Activated B cell treated with CpG ODN at 0.5 μM for 24 hours (primary cell): Measurements from ENCODE around the gene IER5L. TPM values are rescaled to one million over a fixed set of nuclear protein-coding genes. Genes with fewer than 3 reads are reported as not detected.
A peak's percentile ranks its signal among the peaks of the same experiment; 100 is the strongest.

Source experiments
- ATAC-seq: fragments of 200-7000 bp; cut with Tn5 transposase; one replicate; pipeline ENCODE4 v1.10.0; 2021; ENCODE audit warnings: low read depth, mild to moderate bottlenecking, moderate library complexity
- CTCF ChIA-PET: fragments of 350-600 bp; sonication (Branson Sonifier 250); formaldehyde crosslinking; loops from one replicate; lab custom pipeline; 2021; ENCODE audit warnings: antibody characterized with exemption; lab: Charles Lee
- POLR2A ChIA-PET: fragments of 350-600 bp; sonication (Branson Sonifier 250); formaldehyde crosslinking; loops from one replicate; lab custom pipeline; 2021; ENCODE audit warnings: antibody characterized with exemption; lab: Charles Lee
- DNase-seq: peaks from one replicate; pipeline ENCODE4 v3.0.0; 2022
- H3K27ac Mint-ChIP-seq: one replicate; pipeline ENCODE4 v1.8.0; 2020; ENCODE audit warnings: mixed read lengths
- H3K27me3 Mint-ChIP-seq: one replicate; pipeline ENCODE4 v1.8.0; 2021; ENCODE audit warnings: mixed read lengths
- H3K36me3 Mint-ChIP-seq: one replicate; pipeline ENCODE4 v1.8.0; 2021; ENCODE audit warnings: low read depth, mixed read lengths
- H3K4me1 Mint-ChIP-seq: one replicate; pipeline ENCODE4 v1.8.0; 2021; ENCODE audit warnings: mixed read lengths
- H3K4me3 Mint-ChIP-seq: one replicate; pipeline ENCODE4 v1.8.0; 2020; ENCODE audit warnings: mild to moderate bottlenecking, mixed read lengths
- H3K9me3 Mint-ChIP-seq: one replicate; pipeline ENCODE4 v1.8.0; 2020; ENCODE audit warnings: mixed read lengths
- intact Hi-C: fragments of 100-400 bp; cut with micrococcal nuclease; formaldehyde crosslinking; loops from one replicate; pipeline ENCODE4 v1.15.1; 2024
- total RNA-seq: library from RNA; stranded (reverse); gene quantifications from 2 replicates; pipeline ENCODE4 v1.2.3, GENCODE V29; 2022
- TF ChIP-seq, protein P1 (sequence below): fragments of 200-600 bp; IDR thresholded peaks from one replicate; pipeline ENCODE4 v1.8.0; 2022; ENCODE audit warnings: antibody characterized with exemption, mild to moderate bottlenecking

Gene IER5L
- total RNA-seq, 1 donor from 2014 or later, result 1.9 TPM

DNA sequence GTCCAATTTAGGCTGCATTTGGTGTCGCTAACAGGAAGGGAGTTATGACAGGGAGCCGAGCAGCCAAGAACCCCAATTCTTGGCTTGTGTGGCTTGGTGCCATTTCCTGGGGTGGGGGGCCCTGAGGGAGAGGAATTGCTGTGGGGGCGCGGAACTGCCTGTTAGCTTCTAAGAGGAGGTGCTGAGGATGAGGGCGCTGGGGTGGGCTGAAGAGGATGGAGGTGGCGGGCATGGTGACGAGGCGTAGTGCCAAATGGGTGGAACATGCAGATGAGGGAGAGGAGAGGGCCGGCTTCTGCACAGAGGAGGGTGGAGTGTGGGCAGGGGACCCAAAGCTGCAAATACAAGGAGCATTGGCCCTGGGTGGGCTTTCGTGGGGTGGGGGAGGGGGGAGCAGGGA is 27.9 kb downstream of the IER5L start:
- ChIA-PET POLR2A (interaction anchor here (1.7 kb wide), 1 partner anchor 10 kb away, joined by 8 read pairs; no protein-coding TSS in a partner anchor), CTCF (no interaction called here)
- DNase-seq (no peak), ATAC-seq (no peak)
- H3K36me3 Mint-ChIP-seq, result peaks cover 22% of the 10 kb centered on the region
- intact Hi-C loops, result no loop called here
- H3K4me3 Mint-ChIP-seq, result no peak overlapping the region
- peak overlapping the region; percentile 59 for H3K27ac Mint-ChIP-seq
- no peaks in the 10 kb centered on the region for H3K9me3 Mint-ChIP-seq
- TF ChIP-seq, protein P1, sequence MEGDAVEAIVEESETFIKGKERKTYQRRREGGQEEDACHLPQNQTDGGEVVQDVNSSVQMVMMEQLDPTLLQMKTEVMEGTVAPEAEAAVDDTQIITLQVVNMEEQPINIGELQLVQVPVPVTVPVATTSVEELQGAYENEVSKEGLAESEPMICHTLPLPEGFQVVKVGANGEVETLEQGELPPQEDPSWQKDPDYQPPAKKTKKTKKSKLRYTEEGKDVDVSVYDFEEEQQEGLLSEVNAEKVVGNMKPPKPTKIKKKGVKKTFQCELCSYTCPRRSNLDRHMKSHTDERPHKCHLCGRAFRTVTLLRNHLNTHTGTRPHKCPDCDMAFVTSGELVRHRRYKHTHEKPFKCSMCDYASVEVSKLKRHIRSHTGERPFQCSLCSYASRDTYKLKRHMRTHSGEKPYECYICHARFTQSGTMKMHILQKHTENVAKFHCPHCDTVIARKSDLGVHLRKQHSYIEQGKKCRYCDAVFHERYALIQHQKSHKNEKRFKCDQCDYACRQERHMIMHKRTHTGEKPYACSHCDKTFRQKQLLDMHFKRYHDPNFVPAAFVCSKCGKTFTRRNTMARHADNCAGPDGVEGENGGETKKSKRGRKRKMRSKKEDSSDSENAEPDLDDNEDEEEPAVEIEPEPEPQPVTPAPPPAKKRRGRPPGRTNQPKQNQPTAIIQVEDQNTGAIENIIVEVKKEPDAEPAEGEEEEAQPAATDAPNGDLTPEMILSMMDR, result no peak
- H3K27me3 Mint-ChIP-seq, result no peaks in the 10 kb centered on the region
- peaks cover 17% of the 10 kb centered on the region for H3K4me1 Mint-ChIP-seq

DNA sequence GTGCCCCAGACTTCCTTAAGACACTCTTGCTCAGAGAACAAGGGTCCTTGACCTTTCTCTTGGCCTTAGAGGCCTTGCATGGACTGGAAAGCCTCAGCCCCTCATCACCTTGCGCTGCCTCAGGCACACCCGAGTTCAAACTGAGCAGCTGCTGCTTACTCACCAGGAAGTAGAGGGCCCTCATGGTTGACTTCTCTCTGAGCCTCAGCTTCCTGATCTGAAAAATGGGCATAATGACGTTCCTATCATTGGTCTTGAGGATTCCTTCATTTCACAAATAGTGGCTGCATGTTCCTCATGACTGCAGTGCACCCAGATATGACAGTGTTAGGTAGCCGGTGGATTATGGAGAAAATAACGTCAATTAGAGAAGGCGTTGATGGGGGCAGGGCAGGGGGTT is 28.6 kb downstream of the IER5L start:
- intact Hi-C loops, result loop anchor here (10.0 kb wide), 1 partner anchor 1095 kb away; no protein-coding TSS in a partner anchor
- peaks cover 22% of the 10 kb centered on the region for H3K36me3 Mint-ChIP-seq
- TF ChIP-seq, protein P1, result no peak
- no peaks in the 10 kb centered on the region for H3K27me3 Mint-ChIP-seq
- peak; percentile 40 for ATAC-seq
- H3K27ac Mint-ChIP-seq, result peak overlapping the region; percentile 59
- ChIA-PET POLR2A (interaction anchor here (1.1 to 1.7 kb wide), 2 partner anchors 9 to 29 kb away, joined by 4 to 8 read pairs; partner anchors contain the start of gene IER5L), CTCF (interaction anchor here (1.1 kb wide), 1 partner anchor 9 kb away, joined by 3 read pairs; no protein-coding TSS in a partner anchor)
- peaks cover 17% of the 10 kb centered on the region for H3K4me1 Mint-ChIP-seq
- H3K9me3 Mint-ChIP-seq, result no peaks in the 10 kb centered on the region
- H3K4me3 Mint-ChIP-seq, result no peak overlapping the region
- DNase-seq, result no peak

DNA sequence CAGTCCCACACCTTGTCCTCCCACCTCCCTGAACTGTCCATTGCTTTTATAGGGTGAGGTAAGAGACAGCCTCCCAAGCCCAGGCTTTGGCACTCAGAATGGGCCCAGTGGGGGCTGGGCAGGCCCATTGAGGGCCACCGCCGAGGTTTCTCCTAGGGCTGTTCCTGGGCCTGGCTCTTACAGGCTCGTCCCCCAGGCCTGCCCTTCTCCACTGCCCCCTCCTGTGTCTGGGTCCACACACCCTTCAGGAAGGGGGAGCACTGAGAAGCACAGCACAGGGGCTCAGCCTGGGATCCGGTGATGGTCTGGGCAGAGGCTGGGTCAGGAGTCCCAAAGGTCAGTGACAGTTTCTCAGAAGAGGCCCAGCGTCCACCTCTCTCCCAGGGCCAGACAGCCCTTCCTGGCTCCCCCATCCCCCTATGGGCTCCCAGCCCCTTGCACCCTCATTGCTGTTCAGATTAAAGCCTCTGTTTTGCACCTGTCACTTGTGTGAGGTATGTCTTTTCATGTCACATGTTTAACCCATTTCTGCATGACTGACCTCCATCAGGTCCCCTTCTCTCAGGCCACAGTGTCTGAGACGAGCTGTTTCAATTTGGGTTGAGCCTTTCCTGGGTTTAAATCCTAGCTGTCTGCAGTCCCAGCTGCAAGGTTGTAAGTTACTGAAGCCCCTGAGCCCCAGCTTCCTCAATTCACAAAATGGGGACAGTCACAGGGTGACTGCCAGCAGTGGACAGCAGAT is 29.4 kb downstream of the IER5L start:
- Mint-ChIP-seq H3K27ac (peak overlapping the region; percentile 20), H3K9me3 (no peaks in the 10 kb centered on the region), H3K4me3 (no peak overlapping the region), H3K36me3 (peaks cover 27% of the 10 kb centered on the region), H3K27me3 (no peaks in the 10 kb centered on the region), H3K4me1 (peaks cover 22% of the 10 kb centered on the region)
- ChIA-PET POLR2A (interaction anchor here (0.6 to 1.7 kb wide), 3 partner anchors 9 to 268 kb away, joined by 4 to 8 read pairs (median 5); partner anchors contain the start of gene IER5L), CTCF (interaction anchor here (0.6 to 1.1 kb wide), 2 partner anchors 8 to 10 kb away, joined by 3 read pairs; no protein-coding TSS in a partner anchor)
- DNase-seq, result no peak
- TF ChIP-seq, protein P1, result no peak
- intact Hi-C loops, result loop anchor here (10.0 kb wide), 1 partner anchor 1096 kb away; no protein-coding TSS in a partner anchor
- no peak for ATAC-seq

DNA sequence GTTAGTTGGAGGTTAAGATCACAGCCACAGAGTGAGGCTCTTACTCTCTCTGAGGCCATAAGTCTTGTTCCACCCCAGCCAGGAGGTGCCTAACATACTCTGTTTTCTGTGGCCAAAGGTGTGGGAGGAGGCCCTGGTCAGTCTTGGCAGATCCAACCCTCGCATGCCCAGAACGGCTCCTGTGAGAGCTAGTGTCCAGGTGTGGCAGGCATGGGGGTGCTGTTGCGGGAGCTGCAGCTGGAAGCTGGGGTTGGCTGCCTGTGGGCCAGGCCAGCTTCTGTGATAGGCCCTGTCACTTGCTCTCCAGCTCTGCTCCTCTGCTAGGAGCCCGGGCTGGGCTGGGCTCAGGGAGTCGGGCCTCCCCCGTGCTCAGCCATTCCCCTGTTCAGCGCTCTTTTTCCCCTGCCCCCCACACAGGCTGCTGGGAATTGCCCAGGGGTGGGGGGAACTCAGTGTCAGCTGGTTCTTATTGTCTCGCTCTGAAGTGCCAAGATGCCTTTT is 31.6 kb downstream of the IER5L start:
- TF ChIP-seq, protein P1, result no peak
- intact Hi-C loops, result loop anchor here (10.0 kb wide), 1 partner anchor 1098 kb away; no protein-coding TSS in a partner anchor
- Mint-ChIP-seq H3K27me3 (no peaks in the 10 kb centered on the region), H3K9me3 (no peaks in the 10 kb centered on the region), H3K4me3 (no peak overlapping the region), H3K27ac (no peak overlapping the region), H3K4me1 (peaks cover 42% of the 10 kb centered on the region), H3K36me3 (peaks cover 33% of the 10 kb centered on the region)
- ChIA-PET CTCF (no interaction called here), POLR2A (no interaction called here)
- DNase-seq, result no peak
- no peak for ATAC-seq

DNA sequence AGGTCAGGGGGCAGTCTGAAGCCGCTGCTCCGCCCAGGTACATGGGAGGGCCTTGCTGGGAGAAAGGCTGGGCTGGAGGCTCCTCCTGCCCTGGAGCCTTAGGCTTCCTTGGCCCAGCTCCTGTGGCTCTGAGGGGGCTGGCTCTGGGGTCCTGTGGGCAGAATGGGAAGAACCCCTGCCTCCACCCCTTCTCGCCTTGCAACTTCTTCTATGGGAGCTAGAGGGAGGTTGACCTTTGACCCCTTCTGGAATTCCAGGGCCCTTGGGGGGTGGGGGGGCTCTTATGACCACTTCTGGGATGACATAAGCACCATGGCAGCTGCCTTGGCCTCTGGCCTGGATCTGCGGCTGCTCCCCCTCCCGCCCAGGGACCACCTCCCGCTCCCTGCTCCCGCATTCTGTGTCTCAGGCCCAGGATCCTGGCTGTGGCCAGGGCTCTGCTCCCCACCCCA is 32.2 kb downstream of the IER5L start:
- H3K36me3 Mint-ChIP-seq, result peaks cover 29% of the 10 kb centered on the region
- H3K9me3 Mint-ChIP-seq, result no peaks in the 10 kb centered on the region
- DNase-seq (no peak), ATAC-seq (no peak)
- intact Hi-C loops, result loop anchor here (10.0 kb wide), 1 partner anchor 1099 kb away; no protein-coding TSS in a partner anchor
- peaks cover 48% of the 10 kb centered on the region for H3K4me1 Mint-ChIP-seq
- ChIA-PET POLR2A (no interaction called here), CTCF (interaction anchor here (0.8 kb wide), 1 partner anchor 465 kb away, joined by 3 read pairs; no protein-coding TSS in a partner anchor)
- H3K4me3 Mint-ChIP-seq, result no peak overlapping the region
- no peak overlapping the region for H3K27ac Mint-ChIP-seq
- no peaks in the 10 kb centered on the region for H3K27me3 Mint-ChIP-seq
- TF ChIP-seq, protein P1, result no peak
